Thyroid gland (tissue), 4 donors: ENCODE results near the gene CLDN11. TPM values are rescaled to one million over a fixed set of nuclear protein-coding genes. Genes with fewer than 3 reads are reported as not detected.

Experiments
- DNase-seq, 2 donors: peaks; one replicate each; pipeline ENCODE4 v3.0.0-alpha.2; 2019
- H3K27ac ChIP-seq, 3 donors: fragments of 200-600 bp; sonication (generic); 1 replicate in 2 of 3; 2 replicates in 1 of 3; pipeline ENCODE4 v1.5.1; 2016 to 2019; ENCODE audit warnings: mild to moderate bottlenecking in 1 of 3, moderate library complexity in 1 of 3
- H3K27me3 ChIP-seq: fragments of 200-600 bp; sonication (generic); one replicate; pipeline ENCODE4 v1.5.1; 2019
- H3K36me3 ChIP-seq, 2 donors: fragments of 200-600 bp; sonication (generic); one replicate each; pipeline ENCODE4 v1.5.1; 2016 to 2019
- H3K4me1 ChIP-seq, 2 donors: fragments of 200-600 bp; sonication (generic); one replicate each; pipeline ENCODE4 v1.5.1; 2017 to 2019
- H3K4me3 ChIP-seq, 3 donors: fragments of 200-600 bp; sonication (generic); replicated peaks in 1 of 3; 1 replicate in 2 of 3; 2 replicates in 1 of 3; pipeline ENCODE4 v1.5.1; 2016; ENCODE audit warnings: mild to moderate bottlenecking in 1 of 3
- H3K9me3 ChIP-seq: fragments of 200-600 bp; sonication (generic); one replicate; pipeline ENCODE4 v1.5.1; 2017
- POLR2A ChIP-seq, 2 donors: fragments of 450-650 bp; IDR thresholded peaks; one replicate each; pipeline ENCODE4 v1.6.1; 2017; ENCODE audit warnings: antibody characterized with exemption in 2 of 2, mild to moderate bottlenecking in 2 of 2, moderate library complexity in 1 of 2
- WGBS, 2 donors: methylation state at CpG; one replicate each; pipeline ENCODE4 v1.1.5; 2017; 5-methylcytosine and 5-hydroxymethylcytosine counted together
- intact Hi-C: fragments of 100-400 bp; cut with DNase I; formaldehyde crosslinking; loops from one replicate; pipeline ENCODE4 v1.15.1; 2023
- total RNA-seq, 4 donors: library from RNA; depleted of rRNA; stranded (reverse); fragments of >200 nt; gene quantifications; one replicate each; pipeline ENCODE4 v1.2.3, GENCODE V29; 2016
- TF ChIP-seq, protein P1 (sequence below), 6 experiments: fragments of 200-600 bp in 3 of 6; fragments of 450-650 bp in 3 of 6; sonication (generic) in 3 of 6; IDR thresholded peaks; one replicate each; pipeline ENCODE4 v1.5.1; 2016 to 2019; ENCODE audit warnings: antibody characterized with exemption in 6 of 6, mild to moderate bottlenecking in 2 of 6, inconsistent platforms in 1 of 6, moderate library complexity in 1 of 6

The CLDN11 gene
- total RNA-seq, 4 donors from 2014 or later, result 3.2 to 6.6 (median 4.6) TPM

DNA sequence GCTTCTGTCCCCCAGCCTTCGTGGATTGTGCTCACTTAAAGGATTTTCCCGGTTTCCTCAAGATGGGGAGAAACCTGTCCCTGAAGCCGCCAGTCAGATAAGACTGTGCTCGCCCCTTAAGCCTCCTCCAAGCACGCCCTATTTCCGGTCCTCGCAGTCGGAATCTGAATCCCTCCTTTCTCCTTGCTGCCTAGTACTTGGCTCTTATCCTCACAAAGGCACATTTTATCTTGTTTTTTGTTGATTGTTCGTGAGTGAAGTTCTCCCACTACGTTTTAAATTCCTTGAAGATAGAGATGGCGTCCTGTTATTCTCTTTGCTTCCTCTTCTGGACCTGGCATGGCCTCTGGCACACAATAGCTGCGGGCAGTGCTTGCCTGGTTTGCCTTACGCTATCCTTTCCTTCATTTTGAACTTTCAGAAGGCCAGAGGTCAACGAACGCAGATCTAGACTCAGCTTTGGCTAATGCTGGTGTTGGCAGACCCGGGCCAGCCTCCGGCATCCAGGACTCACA, 1.7 kb downstream of the CLDN11 start:
- intact Hi-C loops, result no loop called here
- Histone ChIP-seq H3K4me1 (peaks cover 11 to 13% of the 10 kb centered on the region in 2 donors), H3K27me3 (no peaks in the 10 kb centered on the region), H3K27ac (no peak overlapping the region), H3K4me3 (no peak overlapping the region), H3K9me3 (no peaks in the 10 kb centered on the region), H3K36me3 (no peaks in the 10 kb centered on the region)
- TF ChIP-seq, protein P1, sequence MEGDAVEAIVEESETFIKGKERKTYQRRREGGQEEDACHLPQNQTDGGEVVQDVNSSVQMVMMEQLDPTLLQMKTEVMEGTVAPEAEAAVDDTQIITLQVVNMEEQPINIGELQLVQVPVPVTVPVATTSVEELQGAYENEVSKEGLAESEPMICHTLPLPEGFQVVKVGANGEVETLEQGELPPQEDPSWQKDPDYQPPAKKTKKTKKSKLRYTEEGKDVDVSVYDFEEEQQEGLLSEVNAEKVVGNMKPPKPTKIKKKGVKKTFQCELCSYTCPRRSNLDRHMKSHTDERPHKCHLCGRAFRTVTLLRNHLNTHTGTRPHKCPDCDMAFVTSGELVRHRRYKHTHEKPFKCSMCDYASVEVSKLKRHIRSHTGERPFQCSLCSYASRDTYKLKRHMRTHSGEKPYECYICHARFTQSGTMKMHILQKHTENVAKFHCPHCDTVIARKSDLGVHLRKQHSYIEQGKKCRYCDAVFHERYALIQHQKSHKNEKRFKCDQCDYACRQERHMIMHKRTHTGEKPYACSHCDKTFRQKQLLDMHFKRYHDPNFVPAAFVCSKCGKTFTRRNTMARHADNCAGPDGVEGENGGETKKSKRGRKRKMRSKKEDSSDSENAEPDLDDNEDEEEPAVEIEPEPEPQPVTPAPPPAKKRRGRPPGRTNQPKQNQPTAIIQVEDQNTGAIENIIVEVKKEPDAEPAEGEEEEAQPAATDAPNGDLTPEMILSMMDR (IDR thresholded peaks at IDR 0.05), result no peak
- no peak for TF ChIP-seq POLR2A (IDR thresholded peaks at IDR 0.05)
- no peak for DNase-seq
- WGBS, 2 donors, result 73 to 78% methylated on average over 17 of the region's 17 CpGs

DNA sequence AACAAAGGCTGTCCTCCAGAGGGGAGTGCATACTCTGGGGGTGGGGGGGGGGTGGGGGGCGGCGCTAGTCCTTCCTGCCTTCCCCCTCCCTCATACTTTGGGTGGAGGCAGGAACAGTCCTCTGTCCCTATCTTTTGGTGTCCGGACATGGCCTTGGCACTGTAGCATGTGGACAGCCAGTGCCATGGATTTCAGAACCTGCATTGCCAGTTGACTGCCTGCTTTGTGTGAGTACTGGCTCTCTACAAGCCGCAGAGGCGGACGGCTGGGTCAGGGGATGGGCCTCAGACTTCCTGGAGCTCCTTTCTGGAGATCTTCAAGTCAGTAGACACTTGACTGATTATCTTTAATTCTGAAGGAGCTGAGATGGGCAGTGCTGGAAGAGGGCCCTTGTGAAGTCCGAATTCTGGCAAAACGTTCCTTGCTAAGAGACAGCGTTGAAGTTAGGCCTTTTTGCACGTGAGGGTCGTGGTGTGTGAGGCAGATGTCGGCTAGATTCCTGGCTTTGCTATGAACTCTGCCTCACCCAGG, 2.5 kb downstream of the CLDN11 start:
- H3K9me3 ChIP-seq, result no peaks in the 10 kb centered on the region
- TF ChIP-seq, protein P1 (IDR thresholded peaks at IDR 0.05), result no peak
- no peak for TF ChIP-seq POLR2A (IDR thresholded peaks at IDR 0.05)
- DNase-seq, result peak; percentile 18 to 29
- H3K4me3 ChIP-seq, result no peak overlapping the region
- peaks cover 11 to 13% of the 10 kb centered on the region in 2 donors for H3K4me1 ChIP-seq
- H3K27ac ChIP-seq, result no peak overlapping the region
- intact Hi-C loops, result no loop called here
- WGBS, 2 donors, result 48 to 54% methylated on average over 9 to 12 of the region's 12 CpGs
- no peaks in the 10 kb centered on the region for H3K36me3 ChIP-seq
- no peaks in the 10 kb centered on the region for H3K27me3 ChIP-seq

DNA sequence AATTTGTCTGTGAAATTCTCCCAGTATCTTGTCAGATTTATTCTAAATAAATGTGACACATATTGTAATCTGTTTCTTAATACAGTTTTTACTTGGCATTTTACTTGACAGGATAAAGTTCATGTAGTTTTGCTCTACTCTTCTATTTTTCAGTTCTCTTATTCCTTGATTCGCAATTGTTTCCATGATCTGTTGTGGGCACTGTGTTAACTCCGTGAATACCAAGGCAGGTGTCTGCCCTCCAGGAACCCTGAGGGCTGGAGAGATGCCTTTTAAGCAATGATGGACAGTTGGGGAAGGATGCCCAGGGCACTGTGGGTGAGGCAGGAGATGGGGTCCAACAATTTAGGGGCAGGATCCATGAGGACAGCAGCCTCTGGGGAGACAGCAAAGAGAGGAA, 3.1 kb downstream of the CLDN11 start:
- Histone ChIP-seq H3K4me1 (peaks cover 11 to 13% of the 10 kb centered on the region in 2 donors), H3K27ac (no peak overlapping the region), H3K4me3 (no peak overlapping the region), H3K9me3 (no peaks in the 10 kb centered on the region), H3K36me3 (no peaks in the 10 kb centered on the region), H3K27me3 (no peaks in the 10 kb centered on the region)
- no peak for DNase-seq
- WGBS, 2 donors, result 87 to 96% methylated on average over 2 of the region's 2 CpGs
- TF ChIP-seq POLR2A (IDR thresholded peaks at IDR 0.05), result no peak
- TF ChIP-seq, protein P1 (IDR thresholded peaks at IDR 0.05), result no peak
- intact Hi-C loops, result no loop called here

DNA sequence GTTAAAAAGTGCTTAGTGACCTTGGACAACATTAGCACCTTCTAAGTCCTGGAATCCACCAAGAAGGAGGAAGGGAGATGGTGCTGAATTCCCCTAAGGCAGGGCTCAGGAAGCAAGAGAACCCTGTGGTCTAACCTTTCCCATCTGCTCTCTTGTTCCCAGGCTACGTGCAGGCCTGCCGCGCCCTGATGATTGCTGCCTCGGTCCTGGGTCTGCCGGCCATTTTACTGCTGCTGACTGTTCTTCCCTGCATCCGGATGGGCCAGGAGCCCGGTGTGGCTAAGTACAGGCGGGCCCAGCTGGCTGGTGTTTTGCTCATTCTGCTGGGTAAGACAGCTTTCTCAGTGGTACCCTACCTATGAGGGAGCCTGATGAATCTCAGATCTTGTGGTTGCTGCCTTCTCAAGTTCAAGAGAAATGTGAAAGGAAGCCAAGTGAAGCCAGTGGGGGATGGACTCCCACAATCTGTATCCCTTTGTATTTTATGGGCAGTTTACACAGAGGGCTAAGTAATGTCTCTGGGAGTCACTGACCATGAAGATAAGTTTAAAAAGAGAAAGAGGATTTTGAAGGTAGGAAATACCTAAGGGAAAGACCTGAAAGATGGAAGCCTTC, 4.4 kb downstream of the CLDN11 start:
- no peak overlapping the region for H3K4me3 ChIP-seq
- TF ChIP-seq, protein P1 (IDR thresholded peaks at IDR 0.05), result no peak
- TF ChIP-seq POLR2A (IDR thresholded peaks at IDR 0.05), result no peak
- DNase-seq, result no peak
- WGBS, 2 donors, result 89 to 93% methylated on average over 5 to 8 of the region's 8 CpGs
- H3K27me3 ChIP-seq, result no peaks in the 10 kb centered on the region
- no peaks in the 10 kb centered on the region for H3K36me3 ChIP-seq
- intact Hi-C loops, result no loop called here
- H3K9me3 ChIP-seq, result no peaks in the 10 kb centered on the region
- peaks cover 11 to 13% of the 10 kb centered on the region in 2 donors for H3K4me1 ChIP-seq
- no peak overlapping the region for H3K27ac ChIP-seq

DNA sequence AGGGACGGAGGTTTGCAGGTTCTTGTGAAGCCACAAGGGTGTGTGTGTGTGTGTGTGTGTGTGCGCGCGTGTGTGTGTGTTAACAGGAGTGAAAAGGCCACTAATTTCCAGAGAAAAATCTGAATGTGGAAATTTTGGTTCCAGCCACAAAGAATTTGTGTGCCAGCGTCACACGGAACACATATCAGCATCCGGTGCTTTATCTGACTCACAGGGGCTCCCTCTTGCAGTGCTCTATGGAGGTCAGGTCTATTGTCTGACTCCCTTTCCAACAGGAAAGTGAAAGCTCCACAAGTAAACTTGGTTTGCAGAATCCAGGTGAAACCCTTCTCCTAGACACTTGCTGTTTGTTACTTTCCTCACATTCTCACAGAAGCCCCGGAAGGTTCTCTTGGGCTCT, 6.2 kb downstream of the CLDN11 start:
- H3K27me3 ChIP-seq, result no peaks in the 10 kb centered on the region
- no peaks in the 10 kb centered on the region for H3K9me3 ChIP-seq
- no peak overlapping the region for H3K27ac ChIP-seq
- no peaks in the 10 kb centered on the region for H3K4me1 ChIP-seq
- no peak overlapping the region for H3K4me3 ChIP-seq
- intact Hi-C loops, result no loop called here
- no peaks in the 10 kb centered on the region for H3K36me3 ChIP-seq
- WGBS, 2 donors, result 80 to 85% methylated on average over 8 of the region's 8 CpGs
- DNase-seq, result no peak
- TF ChIP-seq, protein P1 (IDR thresholded peaks at IDR 0.05), result no peak
- no peak for TF ChIP-seq POLR2A (IDR thresholded peaks at IDR 0.05)
